ENCODE measurements around the gene PNPT1.

DNA sequence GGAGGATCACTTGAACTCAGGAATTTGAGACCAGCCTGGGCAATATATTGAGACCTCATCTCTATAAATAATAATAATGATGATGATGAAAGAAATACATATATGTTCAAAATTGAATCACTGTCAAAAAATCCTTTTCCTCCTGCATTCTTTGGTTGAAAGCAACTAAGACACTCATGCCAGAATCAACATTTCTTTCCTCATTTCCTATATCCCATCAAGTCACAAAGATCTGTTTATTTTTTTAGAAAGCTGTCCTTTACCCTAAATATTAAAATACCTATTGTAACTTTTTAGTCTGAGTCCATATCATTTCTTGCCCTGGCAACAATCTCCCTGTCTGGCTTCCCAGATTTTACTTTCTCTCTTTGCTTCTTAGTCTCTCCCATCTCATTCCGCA, 44.4 kb downstream of the PNPT1 start:
- TF ChIP-seq, protein P1, sequence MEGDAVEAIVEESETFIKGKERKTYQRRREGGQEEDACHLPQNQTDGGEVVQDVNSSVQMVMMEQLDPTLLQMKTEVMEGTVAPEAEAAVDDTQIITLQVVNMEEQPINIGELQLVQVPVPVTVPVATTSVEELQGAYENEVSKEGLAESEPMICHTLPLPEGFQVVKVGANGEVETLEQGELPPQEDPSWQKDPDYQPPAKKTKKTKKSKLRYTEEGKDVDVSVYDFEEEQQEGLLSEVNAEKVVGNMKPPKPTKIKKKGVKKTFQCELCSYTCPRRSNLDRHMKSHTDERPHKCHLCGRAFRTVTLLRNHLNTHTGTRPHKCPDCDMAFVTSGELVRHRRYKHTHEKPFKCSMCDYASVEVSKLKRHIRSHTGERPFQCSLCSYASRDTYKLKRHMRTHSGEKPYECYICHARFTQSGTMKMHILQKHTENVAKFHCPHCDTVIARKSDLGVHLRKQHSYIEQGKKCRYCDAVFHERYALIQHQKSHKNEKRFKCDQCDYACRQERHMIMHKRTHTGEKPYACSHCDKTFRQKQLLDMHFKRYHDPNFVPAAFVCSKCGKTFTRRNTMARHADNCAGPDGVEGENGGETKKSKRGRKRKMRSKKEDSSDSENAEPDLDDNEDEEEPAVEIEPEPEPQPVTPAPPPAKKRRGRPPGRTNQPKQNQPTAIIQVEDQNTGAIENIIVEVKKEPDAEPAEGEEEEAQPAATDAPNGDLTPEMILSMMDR (IDR thresholded peaks at IDR 0.05; ENCODE audit: control extremely low read depth in 1 of 3, insufficient read depth in 1 of 3, low read depth in 1 of 3, low read length in 3 of 3): no peak
- no peak for TF ChIP-seq GTF2F1 (IDR thresholded peaks at IDR 0.05; ENCODE audit: borderline replicate concordance, low read depth, low read length)
- no peak for TF ChIP-seq EP300 (IDR thresholded peaks at IDR 0.05; ENCODE audit: borderline replicate concordance in 1 of 2, low read depth in 2 of 2, low read length in 2 of 2)
- TF ChIP-seq RAD21 (IDR thresholded peaks at IDR 0.05 in 1 of 2, conservative IDR thresholded peaks at IDR 0.05 in 1 of 2; ENCODE audit: low read depth in 2 of 2, low read length in 2 of 2): no peak
- TF ChIP-seq POLR2A (IDR thresholded peaks at IDR 0.05; ENCODE audit: control extremely low read depth in 1 of 2, low read depth in 2 of 2, low read length in 2 of 2): no peak
- TF ChIP-seq, protein P2, sequence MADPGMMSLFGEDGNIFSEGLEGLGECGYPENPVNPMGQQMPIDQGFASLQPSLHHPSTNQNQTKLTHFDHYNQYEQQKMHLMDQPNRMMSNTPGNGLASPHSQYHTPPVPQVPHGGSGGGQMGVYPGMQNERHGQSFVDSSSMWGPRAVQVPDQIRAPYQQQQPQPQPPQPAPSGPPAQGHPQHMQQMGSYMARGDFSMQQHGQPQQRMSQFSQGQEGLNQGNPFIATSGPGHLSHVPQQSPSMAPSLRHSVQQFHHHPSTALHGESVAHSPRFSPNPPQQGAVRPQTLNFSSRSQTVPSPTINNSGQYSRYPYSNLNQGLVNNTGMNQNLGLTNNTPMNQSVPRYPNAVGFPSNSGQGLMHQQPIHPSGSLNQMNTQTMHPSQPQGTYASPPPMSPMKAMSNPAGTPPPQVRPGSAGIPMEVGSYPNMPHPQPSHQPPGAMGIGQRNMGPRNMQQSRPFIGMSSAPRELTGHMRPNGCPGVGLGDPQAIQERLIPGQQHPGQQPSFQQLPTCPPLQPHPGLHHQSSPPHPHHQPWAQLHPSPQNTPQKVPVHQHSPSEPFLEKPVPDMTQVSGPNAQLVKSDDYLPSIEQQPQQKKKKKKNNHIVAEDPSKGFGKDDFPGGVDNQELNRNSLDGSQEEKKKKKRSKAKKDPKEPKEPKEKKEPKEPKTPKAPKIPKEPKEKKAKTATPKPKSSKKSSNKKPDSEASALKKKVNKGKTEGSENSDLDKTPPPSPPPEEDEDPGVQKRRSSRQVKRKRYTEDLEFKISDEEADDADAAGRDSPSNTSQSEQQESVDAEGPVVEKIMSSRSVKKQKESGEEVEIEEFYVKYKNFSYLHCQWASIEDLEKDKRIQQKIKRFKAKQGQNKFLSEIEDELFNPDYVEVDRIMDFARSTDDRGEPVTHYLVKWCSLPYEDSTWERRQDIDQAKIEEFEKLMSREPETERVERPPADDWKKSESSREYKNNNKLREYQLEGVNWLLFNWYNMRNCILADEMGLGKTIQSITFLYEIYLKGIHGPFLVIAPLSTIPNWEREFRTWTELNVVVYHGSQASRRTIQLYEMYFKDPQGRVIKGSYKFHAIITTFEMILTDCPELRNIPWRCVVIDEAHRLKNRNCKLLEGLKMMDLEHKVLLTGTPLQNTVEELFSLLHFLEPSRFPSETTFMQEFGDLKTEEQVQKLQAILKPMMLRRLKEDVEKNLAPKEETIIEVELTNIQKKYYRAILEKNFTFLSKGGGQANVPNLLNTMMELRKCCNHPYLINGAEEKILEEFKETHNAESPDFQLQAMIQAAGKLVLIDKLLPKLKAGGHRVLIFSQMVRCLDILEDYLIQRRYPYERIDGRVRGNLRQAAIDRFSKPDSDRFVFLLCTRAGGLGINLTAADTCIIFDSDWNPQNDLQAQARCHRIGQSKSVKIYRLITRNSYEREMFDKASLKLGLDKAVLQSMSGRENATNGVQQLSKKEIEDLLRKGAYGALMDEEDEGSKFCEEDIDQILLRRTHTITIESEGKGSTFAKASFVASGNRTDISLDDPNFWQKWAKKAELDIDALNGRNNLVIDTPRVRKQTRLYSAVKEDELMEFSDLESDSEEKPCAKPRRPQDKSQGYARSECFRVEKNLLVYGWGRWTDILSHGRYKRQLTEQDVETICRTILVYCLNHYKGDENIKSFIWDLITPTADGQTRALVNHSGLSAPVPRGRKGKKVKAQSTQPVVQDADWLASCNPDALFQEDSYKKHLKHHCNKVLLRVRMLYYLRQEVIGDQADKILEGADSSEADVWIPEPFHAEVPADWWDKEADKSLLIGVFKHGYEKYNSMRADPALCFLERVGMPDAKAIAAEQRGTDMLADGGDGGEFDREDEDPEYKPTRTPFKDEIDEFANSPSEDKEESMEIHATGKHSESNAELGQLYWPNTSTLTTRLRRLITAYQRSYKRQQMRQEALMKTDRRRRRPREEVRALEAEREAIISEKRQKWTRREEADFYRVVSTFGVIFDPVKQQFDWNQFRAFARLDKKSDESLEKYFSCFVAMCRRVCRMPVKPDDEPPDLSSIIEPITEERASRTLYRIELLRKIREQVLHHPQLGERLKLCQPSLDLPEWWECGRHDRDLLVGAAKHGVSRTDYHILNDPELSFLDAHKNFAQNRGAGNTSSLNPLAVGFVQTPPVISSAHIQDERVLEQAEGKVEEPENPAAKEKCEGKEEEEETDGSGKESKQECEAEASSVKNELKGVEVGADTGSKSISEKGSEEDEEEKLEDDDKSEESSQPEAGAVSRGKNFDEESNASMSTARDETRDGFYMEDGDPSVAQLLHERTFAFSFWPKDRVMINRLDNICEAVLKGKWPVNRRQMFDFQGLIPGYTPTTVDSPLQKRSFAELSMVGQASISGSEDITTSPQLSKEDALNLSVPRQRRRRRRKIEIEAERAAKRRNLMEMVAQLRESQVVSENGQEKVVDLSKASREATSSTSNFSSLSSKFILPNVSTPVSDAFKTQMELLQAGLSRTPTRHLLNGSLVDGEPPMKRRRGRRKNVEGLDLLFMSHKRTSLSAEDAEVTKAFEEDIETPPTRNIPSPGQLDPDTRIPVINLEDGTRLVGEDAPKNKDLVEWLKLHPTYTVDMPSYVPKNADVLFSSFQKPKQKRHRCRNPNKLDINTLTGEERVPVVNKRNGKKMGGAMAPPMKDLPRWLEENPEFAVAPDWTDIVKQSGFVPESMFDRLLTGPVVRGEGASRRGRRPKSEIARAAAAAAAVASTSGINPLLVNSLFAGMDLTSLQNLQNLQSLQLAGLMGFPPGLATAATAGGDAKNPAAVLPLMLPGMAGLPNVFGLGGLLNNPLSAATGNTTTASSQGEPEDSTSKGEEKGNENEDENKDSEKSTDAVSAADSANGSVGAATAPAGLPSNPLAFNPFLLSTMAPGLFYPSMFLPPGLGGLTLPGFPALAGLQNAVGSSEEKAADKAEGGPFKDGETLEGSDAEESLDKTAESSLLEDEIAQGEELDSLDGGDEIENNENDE (IDR thresholded peaks at IDR 0.05; ENCODE audit: insufficient replicate concordance, low read length): no peak
- no peak for TF ChIP-seq CBX5 (IDR thresholded peaks at IDR 0.05; ENCODE audit: low read depth, low read length)
- TF ChIP-seq, protein P3, sequence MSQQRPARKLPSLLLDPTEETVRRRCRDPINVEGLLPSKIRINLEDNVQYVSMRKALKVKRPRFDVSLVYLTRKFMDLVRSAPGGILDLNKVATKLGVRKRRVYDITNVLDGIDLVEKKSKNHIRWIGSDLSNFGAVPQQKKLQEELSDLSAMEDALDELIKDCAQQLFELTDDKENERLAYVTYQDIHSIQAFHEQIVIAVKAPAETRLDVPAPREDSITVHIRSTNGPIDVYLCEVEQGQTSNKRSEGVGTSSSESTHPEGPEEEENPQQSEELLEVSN (IDR thresholded peaks at IDR 0.05): no peak
